Upper lobe of right lung (tissue), 1 donor: ENCODE data around the gene DBP. TPM values are rescaled to one million over a fixed set of nuclear protein-coding genes. Genes with fewer than 3 reads are reported as not detected.
"Not testable (repeated sequence)": the region's sequence is repeated elsewhere in the genome, so short reads cannot be mapped to it uniquely, and the experiment has no call there.

Experiments used
- ATAC-seq: fragments of 200-7000 bp; cut with Tn5 transposase; one replicate; pipeline ENCODE4 v1.9.1; 2020; ENCODE audit warnings: mild to moderate bottlenecking, moderate library complexity
- DNase-seq: peaks from one replicate; pipeline ENCODE4 v3.0.0-alpha.2; 2020
- H3K27ac ChIP-seq: fragments of 200-600 bp; one replicate; pipeline ENCODE4 v1.8.0; 2022
- H3K27me3 ChIP-seq: fragments of 200-600 bp; one replicate; pipeline ENCODE4 v1.8.0; 2022; ENCODE audit warnings: mild to moderate bottlenecking
- H3K36me3 ChIP-seq: fragments of 200-600 bp; one replicate; pipeline ENCODE4 v1.8.0; 2022
- H3K4me1 ChIP-seq: fragments of 200-600 bp; one replicate; pipeline ENCODE4 v1.8.0; 2022
- H3K4me3 ChIP-seq: fragments of 200-600 bp; one replicate; pipeline ENCODE4 v1.8.0; 2022; ENCODE audit warnings: mild to moderate bottlenecking
- H3K9me3 ChIP-seq: fragments of 200-600 bp; one replicate; pipeline ENCODE4 v1.8.0; 2022
- CTCF ChIP-seq: fragments of 200-600 bp; IDR thresholded peaks from one replicate; pipeline ENCODE4 v1.8.0; 2022; ENCODE audit warnings: antibody characterized with exemption
- intact Hi-C: fragments of 100-400 bp; cut with DNase I; formaldehyde crosslinking; loops from one replicate; pipeline ENCODE4 v1.11.0; 2022
- total RNA-seq: library from RNA; stranded (reverse); fragmentation: NEBNext Ultra II Directional; extraction: Animal tissue kit (Norgen Biotek cat#: 25700); gene quantifications from one replicate; pipeline ENCODE4 v1.2.1, GENCODE V29; 2021
- donor health status: DM: no; HTN: yes; CAD: no; lungs with severe emphysema.

Gene DBP
- total RNA-seq, 1 donor from 2014 or later = 17.7 TPM

- Histone ChIP-seq H3K36me3 (no peaks in the 10 kb centered on the region), H3K4me3 (no peak overlapping the region), H3K9me3 (no peaks in the 10 kb centered on the region), H3K27ac (no peak overlapping the region), H3K27me3 (no peaks in the 10 kb centered on the region), H3K4me1 (peaks cover 3% of the 10 kb centered on the region)
- TF ChIP-seq CTCF = no peak
- DNase-seq (no peak), ATAC-seq (no peak)
- intact Hi-C loops = no loop called here
Observed at GRCh38 chr19:48663667-48664066, 26.5 kb upstream of the DBP start.

DNA sequence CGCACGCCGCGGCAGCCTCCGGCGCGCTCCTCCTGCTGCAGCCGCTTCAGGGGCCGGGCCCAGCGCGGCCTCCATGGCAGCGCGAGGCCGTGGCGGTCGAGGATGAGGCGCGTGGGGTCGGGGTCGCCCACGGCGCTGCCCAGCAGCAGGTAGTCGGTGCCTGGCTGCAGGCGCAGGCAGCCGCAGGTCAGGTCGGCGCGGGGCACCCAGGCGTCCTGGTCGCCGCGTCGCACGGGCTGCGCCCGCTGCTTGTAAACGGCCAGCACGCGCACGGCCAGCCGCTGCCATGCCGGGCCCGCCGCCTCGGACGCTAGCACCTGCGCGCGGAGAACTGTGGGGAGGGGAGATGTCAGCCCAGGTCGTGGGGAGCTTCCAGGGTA, 24.5 kb upstream of the DBP start:
- Histone ChIP-seq H3K36me3 (no peaks in the 10 kb centered on the region), H3K27ac (peak overlapping the region; percentile 65), H3K4me3 (no peak overlapping the region), H3K4me1 (peaks cover 3% of the 10 kb centered on the region), H3K27me3 (no peaks in the 10 kb centered on the region), H3K9me3 (no peaks in the 10 kb centered on the region)
- DNase-seq (no peak), ATAC-seq (no peak)
- TF ChIP-seq CTCF = no peak
- intact Hi-C loops = no loop called here

DNA sequence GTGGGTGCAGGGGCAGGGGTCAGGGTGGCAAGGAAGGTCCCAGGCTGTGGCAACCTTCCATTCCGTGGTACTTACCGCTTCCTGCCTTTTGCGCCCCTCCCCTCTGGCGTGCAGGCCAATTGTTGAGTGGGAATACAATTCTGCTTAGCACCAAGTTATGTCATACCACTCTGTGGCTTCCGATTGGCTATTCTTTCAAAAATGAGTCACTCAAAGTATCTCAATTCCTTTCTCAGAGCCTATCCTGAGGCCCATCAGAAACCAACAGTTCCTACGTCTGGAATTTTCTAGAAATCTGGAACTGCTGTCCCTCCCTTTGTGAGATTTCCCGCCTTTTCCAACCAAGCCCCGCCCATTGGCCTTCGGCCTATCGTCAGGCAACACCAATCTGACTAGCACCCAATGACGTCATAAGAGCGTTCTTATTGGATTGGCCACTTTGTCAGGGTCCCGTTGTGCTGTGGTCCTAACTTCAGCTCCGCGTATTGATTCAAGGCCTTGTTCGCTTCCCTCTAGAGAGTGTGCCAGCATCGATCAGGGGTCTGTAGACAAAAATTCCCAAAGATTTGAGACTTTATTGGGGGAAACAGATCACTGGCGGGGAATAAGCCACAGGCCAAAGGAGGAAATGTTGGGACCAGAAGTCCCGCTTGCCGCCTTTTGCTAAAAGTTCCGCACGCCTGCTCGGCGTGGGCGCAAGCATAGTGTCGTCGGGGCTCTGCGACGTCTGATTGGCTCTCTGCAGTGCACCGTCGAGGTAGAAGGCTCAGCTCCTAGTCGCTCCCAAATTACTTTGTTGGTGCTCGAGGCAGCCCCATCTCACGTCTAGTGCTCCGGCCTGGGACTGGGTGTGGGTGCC, 23.9 kb upstream of the DBP start:
- Histone ChIP-seq H3K36me3 (no peaks in the 10 kb centered on the region), H3K27me3 (no peaks in the 10 kb centered on the region), H3K4me1 (peaks cover 3% of the 10 kb centered on the region), H3K9me3 (no peaks in the 10 kb centered on the region), H3K4me3 (peak overlapping the region; percentile 1), H3K27ac (peak overlapping the region; percentile 65)
- DNase-seq (peak; percentile 90), ATAC-seq (peak; percentile 87)
- intact Hi-C loops = no loop called here
- TF ChIP-seq CTCF = no peak

DNA sequence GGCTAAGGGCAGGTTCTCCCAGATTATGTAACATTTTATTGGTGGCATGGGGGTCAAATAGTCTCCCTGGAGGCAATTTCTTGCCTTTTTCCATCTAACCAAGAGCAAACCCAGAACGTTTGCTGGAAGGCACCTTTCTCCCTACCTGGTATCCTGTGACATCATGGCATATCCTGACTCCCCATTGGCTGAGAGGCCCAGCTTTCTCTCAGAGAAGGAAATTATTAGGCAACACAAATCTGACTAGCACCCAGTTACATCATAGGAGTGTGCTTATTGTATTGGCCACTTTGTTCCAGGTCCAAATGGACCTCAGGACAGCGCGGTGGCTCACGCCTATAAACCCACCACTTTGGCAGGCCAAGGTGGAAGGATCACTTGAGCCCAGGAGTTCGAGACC, 22.6 kb upstream of the DBP start:
- Histone ChIP-seq H3K4me3 (no peak overlapping the region), H3K9me3 (no peaks in the 10 kb centered on the region), H3K27me3 (no peaks in the 10 kb centered on the region), H3K4me1 (peaks cover 3% of the 10 kb centered on the region), H3K27ac (no peak overlapping the region), H3K36me3 (no peaks in the 10 kb centered on the region)
- DNase-seq = no peak
- no peak for TF ChIP-seq CTCF
- peak; percentile 75 for ATAC-seq
- intact Hi-C loops = no loop called here

GRCh38 chr19:48658483-48658882, 21.3 kb upstream of the DBP start:
- intact Hi-C loops = no loop called here
- ATAC-seq (no peak), DNase-seq (no peak)
- no peaks in the 10 kb centered on the region for H3K36me3 ChIP-seq
- peaks cover 3% of the 10 kb centered on the region for H3K4me1 ChIP-seq
- H3K4me3 ChIP-seq = no peak overlapping the region
- H3K27ac ChIP-seq = no peak overlapping the region
- TF ChIP-seq CTCF = no peak
- no peaks in the 10 kb centered on the region for H3K9me3 ChIP-seq
- H3K27me3 ChIP-seq = no peaks in the 10 kb centered on the region

GRCh38 chr19:48657828-48658227, 20.6 kb upstream of the DBP start:
- DNase-seq, H3K27ac ChIP-seq, ATAC-seq, H3K9me3 ChIP-seq, H3K27me3 ChIP-seq, intact Hi-C loops, H3K36me3 ChIP-seq, H3K4me3 ChIP-seq, H3K4me1 ChIP-seq: not testable (repeated sequence)
